Ishikawa (cell line): ENCODE results near the gene MCU.

Experiments used
- RAD21 ChIP-seq: IDR thresholded peaks from 2 replicates; pipeline ENCODE4 v1.6.1; 2012; ENCODE audit warnings: low read depth
- REST ChIP-seq: IDR thresholded peaks from 2 replicates; pipeline ENCODE4 v1.6.1; 2012; ENCODE audit warnings: low read depth, mild to moderate bottlenecking

- TF ChIP-seq REST (no peak), RAD21 (no peak)
These were observed 117.1 kb downstream of the MCU start for GRCh38 chr10:72809006-72809405.
